HEK293 (cell line): ENCODE data around the gene ADIG.
"Not testable (repeated sequence)": the region's sequence is repeated elsewhere in the genome, so short reads cannot be mapped to it uniquely, and the experiment has no call there.

Experiments
- CTCF ChIA-PET: fragments of 350-600 bp; formaldehyde crosslinking; extraction: SDS; loops from one replicate; lab custom pipeline; 2021; ENCODE audit warnings: antibody characterized with exemption; lab: Yijun Ruan, JAX
- POLR2A ChIA-PET: fragments of 300-600 bp; formaldehyde crosslinking; extraction: SDS; loops from one replicate; lab custom pipeline; 2020; ENCODE audit warnings: antibody characterized with exemption, inconsistent platforms; lab: Yijun Ruan, JAX
- H3K27ac ChIP-seq: fragments of 200-500 bp; sonication (Bioruptor generic); 2 replicates; pipeline ENCODE4 v1.5.1; 2014; ENCODE audit warnings: low read depth, low read length, control low read depth, inconsistent platforms; ENCODE audit errors: extremely low read depth
- H3K36me3 ChIP-seq, 2 experiments: fragments of 200-500 bp in 1 of 2; sonication (Bioruptor generic) in 1 of 2; 1 replicate in 1 of 2; 2 replicates in 1 of 2; pipeline ENCODE4 v1.5.1; 2014 to 2017; ENCODE audit warnings: inconsistent platforms in 2 of 2, low read length in 2 of 2; ENCODE audit not compliant: control insufficient read depth in 2 of 2, insufficient read depth in 1 of 2
- H3K4me1 ChIP-seq: fragments of 200-500 bp; sonication (Bioruptor generic); 2 replicates; pipeline ENCODE4 v1.5.1; 2014; ENCODE audit warnings: mild to moderate bottlenecking, low read length, inconsistent platforms; ENCODE audit not compliant: control insufficient read depth, insufficient read depth
- H3K4me3 ChIP-seq: 2 replicates; pipeline ENCODE4 v1.5.1; 2011; ENCODE audit warnings: low read depth, mild to moderate bottlenecking, control low read depth, low read length, moderate library complexity
- H3K9me3 ChIP-seq: fragments of 200-500 bp; sonication (Bioruptor generic); 2 replicates; pipeline ENCODE4 v1.5.1; 2014; ENCODE audit warnings: low read depth, low read length, inconsistent platforms; ENCODE audit not compliant: control insufficient read depth, insufficient read depth
- EGR2 ChIP-seq: fragments of 450-650 bp; formaldehyde crosslinking; IDR thresholded peaks from 2 replicates; pipeline ENCODE4 v1.5.1; 2016; ENCODE audit warnings: low read depth, missing biosample characterization, missing genetic modification characterization
- GLI2 ChIP-seq: fragments of 450-650 bp; formaldehyde crosslinking; IDR thresholded peaks from 2 replicates; pipeline ENCODE4; 2017; ENCODE audit warnings: missing biosample characterization, missing genetic modification characterization, low read depth, borderline replicate concordance
- GLIS1 ChIP-seq: fragments of 450-650 bp; formaldehyde crosslinking; IDR thresholded peaks from 2 replicates; pipeline ENCODE4 v1.5.1; 2016; ENCODE audit warnings: missing biosample characterization, missing genetic modification characterization
- GLIS2 ChIP-seq: fragments of 450-650 bp; formaldehyde crosslinking; IDR thresholded peaks from 2 replicates; pipeline ENCODE4 v1.5.1; 2016; ENCODE audit warnings: missing biosample characterization, missing genetic modification characterization
- KLF1 ChIP-seq: fragments of 450-650 bp; formaldehyde crosslinking; IDR thresholded peaks from 2 replicates; pipeline ENCODE4 v1.5.1; 2016; ENCODE audit warnings: missing biosample characterization, missing genetic modification characterization
- SCRT2 ChIP-seq: fragments of 450-650 bp; formaldehyde crosslinking; IDR thresholded peaks from 2 replicates; pipeline ENCODE4 v1.5.1; 2016; ENCODE audit warnings: missing biosample characterization, missing genetic modification characterization
- TRIM28 ChIP-seq: IDR thresholded peaks from 2 replicates; pipeline ENCODE4 v1.6.1; 2011; ENCODE audit warnings: low read length, control low read depth, borderline replicate concordance
- ZNF16 ChIP-seq: fragments of 450-650 bp; formaldehyde crosslinking; IDR thresholded peaks from 2 replicates; pipeline ENCODE4 v1.5.1; 2016; ENCODE audit warnings: low read depth, missing biosample characterization, missing genetic modification characterization
- ZNF184 ChIP-seq: fragments of 450-650 bp; IDR thresholded peaks from 2 replicates; pipeline ENCODE4 v1.5.1; 2018; ENCODE audit warnings: missing biosample characterization, mild to moderate bottlenecking, missing genetic modification characterization
- ZNF2 ChIP-seq: fragments of 450-650 bp; formaldehyde crosslinking; IDR thresholded peaks from 2 replicates; pipeline ENCODE4 v1.5.1; 2016; ENCODE audit warnings: missing biosample characterization, missing genetic modification characterization
- ZNF248 ChIP-seq: fragments of 450-650 bp; formaldehyde crosslinking; IDR thresholded peaks from 2 replicates; pipeline ENCODE4 v1.5.1; 2017; ENCODE audit warnings: missing biosample characterization, missing genetic modification characterization
- ZNF266 ChIP-seq: fragments of 450-650 bp; formaldehyde crosslinking; IDR thresholded peaks from 2 replicates; pipeline ENCODE4 v1.5.1; 2016; ENCODE audit warnings: missing biosample characterization, missing genetic modification characterization, low read depth
- ZNF311 ChIP-seq: fragments of 450-650 bp; formaldehyde crosslinking; IDR thresholded peaks from 2 replicates; pipeline ENCODE4 v1.5.1; 2017; ENCODE audit warnings: missing biosample characterization, missing genetic modification characterization, borderline replicate concordance
- ZNF585B ChIP-seq: fragments of 450-650 bp; formaldehyde crosslinking; IDR thresholded peaks from 2 replicates; pipeline ENCODE4 v1.5.1; 2016; ENCODE audit warnings: missing biosample characterization, missing genetic modification characterization
- ZNF670 ChIP-seq: fragments of 450-650 bp; formaldehyde crosslinking; IDR thresholded peaks from 2 replicates; pipeline ENCODE4 v1.5.1; 2016; ENCODE audit warnings: missing biosample characterization, missing genetic modification characterization, low read depth
- ZNF768 ChIP-seq: fragments of 450-650 bp; formaldehyde crosslinking; IDR thresholded peaks from 2 replicates; pipeline ENCODE4 v1.5.1; 2018; ENCODE audit warnings: missing biosample characterization, mild to moderate bottlenecking, missing genetic modification characterization
- ZNF830 ChIP-seq: fragments of 450-650 bp; IDR thresholded peaks from 2 replicates; pipeline ENCODE4 v1.5.0; 2018; ENCODE audit warnings: missing biosample characterization, missing genetic modification characterization, low read depth, mild to moderate bottlenecking, moderate library complexity
- TF ChIP-seq, protein P1 (sequence below): fragments of 450-650 bp; formaldehyde crosslinking; IDR thresholded peaks from 2 replicates; pipeline ENCODE4 v1.5.1; 2016; ENCODE audit warnings: missing biosample characterization, missing genetic modification characterization
- TF ChIP-seq, protein P2 (sequence below): fragments of 450-650 bp; formaldehyde crosslinking; IDR thresholded peaks from 2 replicates; pipeline ENCODE4 v1.5.1; 2017; ENCODE audit warnings: missing biosample characterization, missing genetic modification characterization
- TF ChIP-seq, protein P3 (sequence below): fragments of 450-650 bp; formaldehyde crosslinking; IDR thresholded peaks from 2 replicates; pipeline ENCODE4 v1.5.1; 2016; ENCODE audit warnings: missing biosample characterization, missing genetic modification characterization
- TF ChIP-seq, protein P4 (sequence below): fragments of 450-650 bp; formaldehyde crosslinking; IDR thresholded peaks from 2 replicates; pipeline ENCODE4 v1.5.1; 2016; ENCODE audit warnings: missing biosample characterization, missing genetic modification characterization

Gene ADIG

DNA sequence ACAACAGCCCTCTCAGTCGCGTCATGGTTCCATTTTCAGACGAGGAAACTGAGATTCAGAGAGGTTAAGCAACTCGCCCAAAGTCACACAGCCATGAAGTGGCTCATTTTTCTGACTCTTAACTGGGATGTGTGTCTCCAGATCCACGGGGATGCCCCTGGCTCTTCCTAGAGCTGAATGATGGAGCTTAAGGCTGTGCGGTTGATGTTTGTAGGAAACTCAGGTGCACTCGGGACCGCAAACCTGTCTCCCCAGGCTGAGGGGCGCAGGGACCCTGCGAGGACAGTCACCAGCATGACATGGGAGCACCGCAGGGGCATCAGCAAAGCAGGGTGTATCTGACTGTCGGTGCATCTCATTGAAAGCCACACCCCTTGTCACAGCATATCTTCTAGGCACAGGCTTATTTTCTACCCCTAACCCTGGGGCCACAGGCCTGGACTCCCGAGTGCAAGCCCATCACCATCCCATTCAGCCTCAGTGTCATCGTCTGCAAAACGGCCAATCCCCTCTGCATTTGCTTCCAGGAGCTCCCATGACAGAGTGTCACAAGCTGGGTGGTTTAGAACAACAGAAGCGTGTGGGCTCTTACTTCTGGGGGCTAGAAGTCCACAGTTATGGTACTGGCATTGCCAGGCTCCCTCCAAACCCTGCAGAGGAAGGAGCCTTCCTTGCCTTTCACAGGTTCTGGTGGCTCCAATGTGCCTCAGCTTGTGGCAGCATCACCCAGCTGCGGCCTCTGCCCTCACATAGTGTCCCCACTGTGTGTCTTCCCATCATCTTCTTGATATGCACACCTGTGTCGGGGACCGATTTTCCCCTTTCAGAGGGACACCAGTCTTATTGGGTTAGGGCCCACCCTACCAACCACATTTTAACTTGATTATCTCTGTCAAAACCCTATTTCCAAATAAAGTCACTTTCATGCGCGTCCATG is 10.7 kb downstream of the ADIG start (continued):
- no peak for TF ChIP-seq ZNF585B
- no peak for TF ChIP-seq ZNF248 (tag by site-specific recombination)
- TF ChIP-seq ZNF2 (tag by site-specific recombination), result no peak
- no peak for TF ChIP-seq GLI2 (tag by site-specific recombination)
- TF ChIP-seq ZNF266 (tag by site-specific recombination), result no peak
- no peak for TF ChIP-seq ZNF16
- TF ChIP-seq TRIM28, result no peak
- TF ChIP-seq, protein P1, sequence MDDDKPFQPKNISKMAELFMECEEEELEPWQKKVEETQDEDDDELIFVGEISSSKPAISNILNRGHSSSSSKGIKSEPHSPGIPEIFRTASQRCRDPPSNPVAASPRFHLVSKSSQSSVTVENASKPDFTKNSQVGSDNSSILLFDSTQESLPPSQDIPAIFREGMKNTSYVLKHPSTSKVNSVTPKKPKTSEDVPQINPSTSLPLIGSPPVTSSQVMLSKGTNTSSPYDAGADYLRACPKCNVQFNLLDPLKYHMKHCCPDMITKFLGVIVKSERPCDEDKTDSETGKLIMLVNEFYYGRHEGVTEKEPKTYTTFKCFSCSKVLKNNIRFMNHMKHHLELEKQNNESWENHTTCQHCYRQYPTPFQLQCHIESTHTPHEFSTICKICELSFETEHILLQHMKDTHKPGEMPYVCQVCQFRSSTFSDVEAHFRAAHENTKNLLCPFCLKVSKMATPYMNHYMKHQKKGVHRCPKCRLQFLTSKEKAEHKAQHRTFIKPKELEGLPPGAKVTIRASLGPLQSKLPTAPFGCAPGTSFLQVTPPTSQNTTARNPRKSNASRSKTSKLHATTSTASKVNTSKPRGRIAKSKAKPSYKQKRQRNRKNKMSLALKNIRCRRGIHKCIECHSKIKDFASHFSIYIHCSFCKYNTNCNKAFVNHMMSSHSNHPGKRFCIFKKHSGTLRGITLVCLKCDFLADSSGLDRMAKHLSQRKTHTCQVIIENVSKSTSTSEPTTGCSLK (tag by site-specific recombination), result no peak
- no peak for TF ChIP-seq ZNF184 (tag by site-specific recombination)

DNA sequence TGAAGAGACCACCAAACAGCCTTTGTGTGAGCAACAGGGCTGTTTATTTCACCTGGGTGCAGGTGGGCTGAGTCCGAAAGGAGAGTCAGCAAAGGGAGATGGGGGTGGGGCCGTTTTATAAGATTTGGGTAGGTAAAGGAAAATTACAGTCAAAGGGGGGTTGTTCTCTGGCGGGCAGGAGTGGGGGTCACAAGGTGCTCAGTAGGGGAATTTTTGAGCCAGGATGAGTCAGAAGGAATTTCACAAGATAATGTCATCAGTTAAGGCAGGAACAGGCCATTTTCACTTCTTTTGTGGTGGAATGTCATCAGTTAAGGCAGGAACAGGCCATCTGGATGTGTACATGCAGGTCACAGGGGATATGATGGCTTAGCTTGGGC is 11.4 kb downstream of the ADIG start:
- POLR2A ChIA-PET, H3K27ac ChIP-seq, CTCF ChIA-PET, H3K4me1 ChIP-seq, H3K9me3 ChIP-seq, H3K36me3 ChIP-seq, H3K4me3 ChIP-seq: not testable (repeated sequence)

DNA sequence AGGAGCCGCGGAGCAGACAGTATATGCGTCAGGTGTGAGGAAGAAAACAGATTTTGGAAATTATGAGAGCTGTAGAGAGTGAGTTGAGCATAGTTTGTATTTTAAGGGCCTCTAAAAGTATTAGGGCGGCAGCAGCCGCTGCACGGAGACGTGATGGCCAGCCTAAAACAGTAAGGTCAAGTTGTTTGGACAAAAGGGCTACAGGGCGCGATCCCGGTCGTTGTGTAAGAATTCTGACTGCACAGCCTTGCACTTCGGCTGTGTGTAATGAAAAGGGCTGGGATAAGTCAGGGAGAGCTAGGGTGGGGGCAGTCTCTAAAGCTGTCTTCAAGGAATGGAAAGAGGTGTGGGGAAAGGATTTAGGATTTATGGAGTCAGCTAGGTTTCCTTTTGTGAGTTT is 13.3 kb downstream of the ADIG start:
- H3K4me3 ChIP-seq, H3K9me3 ChIP-seq, POLR2A ChIA-PET, H3K4me1 ChIP-seq, H3K27ac ChIP-seq, CTCF ChIA-PET, H3K36me3 ChIP-seq: not testable (repeated sequence)

DNA sequence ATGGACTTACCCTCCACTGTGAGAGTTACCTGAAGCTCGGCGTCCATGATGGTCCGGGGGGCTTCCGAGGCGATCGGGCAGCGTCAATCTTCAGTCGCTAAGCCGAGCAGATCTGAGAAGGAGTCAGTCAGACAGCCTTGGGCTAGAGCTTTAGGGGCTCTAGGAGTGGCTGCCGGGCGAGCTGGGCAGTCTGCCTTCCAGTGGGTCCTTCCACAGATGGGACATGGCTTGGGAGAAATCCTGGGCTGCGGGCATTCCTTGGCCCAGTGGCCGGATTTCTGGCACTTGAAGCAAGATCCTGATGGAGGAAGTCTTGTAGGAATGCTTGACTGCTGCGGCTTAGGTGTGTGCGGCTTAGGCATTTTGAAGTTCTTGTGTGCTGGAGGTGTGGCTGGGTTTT is 14.9 kb downstream of the ADIG start:
- H3K27ac ChIP-seq, H3K4me3 ChIP-seq, H3K36me3 ChIP-seq, POLR2A ChIA-PET, CTCF ChIA-PET, H3K9me3 ChIP-seq, H3K4me1 ChIP-seq: not testable (repeated sequence)

DNA sequence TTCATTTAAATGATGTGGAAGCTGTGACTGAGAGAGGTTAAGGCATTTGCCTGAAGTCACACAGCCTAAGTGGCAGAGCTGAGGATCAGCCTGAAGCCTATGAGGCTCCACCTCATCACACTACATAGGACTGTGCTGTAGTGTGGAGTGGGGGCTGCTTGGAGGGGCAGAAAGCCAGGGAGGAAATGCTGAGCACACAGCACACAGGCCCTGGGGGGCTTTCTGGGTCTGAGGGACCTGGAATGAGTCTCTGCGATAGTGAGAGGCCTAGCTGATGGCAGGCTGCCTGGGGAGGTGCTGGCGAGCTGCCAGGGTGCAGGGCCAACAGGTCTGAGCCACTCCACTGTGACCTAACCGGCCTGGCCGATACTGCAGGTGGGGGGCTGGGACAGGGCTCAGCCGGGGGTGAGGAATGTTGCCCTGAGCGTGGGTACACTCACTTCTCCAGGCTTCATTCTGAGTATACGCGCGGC is 18.4 kb downstream of the ADIG start:
- Histone ChIP-seq H3K4me3 (no peak overlapping the region), H3K36me3 (no peaks in the 10 kb centered on the region), H3K27ac (no peak overlapping the region), H3K9me3 (no peaks in the 10 kb centered on the region), H3K4me1 (no peaks in the 10 kb centered on the region; the same call in 1 of the 2 replicates)
- CTCF ChIA-PET, result interaction anchor here (0.6 to 1.0 kb wide), 3 partner anchors 34 to 183 kb away, joined by 3 to 5 read pairs (median 3); no protein-coding TSS in a partner anchor
- POLR2A ChIA-PET, result interaction anchor here (0.6 to 1.1 kb wide), 2 partner anchors 66 to 153 kb away, joined by 3 read pairs; no protein-coding TSS in a partner anchor
- TF ChIP-seq, protein P2, sequence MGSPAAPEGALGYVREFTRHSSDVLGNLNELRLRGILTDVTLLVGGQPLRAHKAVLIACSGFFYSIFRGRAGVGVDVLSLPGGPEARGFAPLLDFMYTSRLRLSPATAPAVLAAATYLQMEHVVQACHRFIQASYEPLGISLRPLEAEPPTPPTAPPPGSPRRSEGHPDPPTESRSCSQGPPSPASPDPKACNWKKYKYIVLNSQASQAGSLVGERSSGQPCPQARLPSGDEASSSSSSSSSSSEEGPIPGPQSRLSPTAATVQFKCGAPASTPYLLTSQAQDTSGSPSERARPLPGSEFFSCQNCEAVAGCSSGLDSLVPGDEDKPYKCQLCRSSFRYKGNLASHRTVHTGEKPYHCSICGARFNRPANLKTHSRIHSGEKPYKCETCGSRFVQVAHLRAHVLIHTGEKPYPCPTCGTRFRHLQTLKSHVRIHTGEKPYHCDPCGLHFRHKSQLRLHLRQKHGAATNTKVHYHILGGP (tag by site-specific recombination), result no peak
- TF ChIP-seq ZNF830 (tag by site-specific recombination) (no peak), ZNF670 (no peak), EGR2 (no peak), KLF1 (tag by site-specific recombination) (no peak), ZNF311 (no peak), GLIS2 (0 out of 2 replicates have a peak, but pooled peaks have one; percentile 27), SCRT2 (peak; percentile 92), GLIS1 (tag by site-specific recombination) (peak; percentile 86), ZNF768 (tag by site-specific recombination) (no peak)
- TF ChIP-seq, protein P3, sequence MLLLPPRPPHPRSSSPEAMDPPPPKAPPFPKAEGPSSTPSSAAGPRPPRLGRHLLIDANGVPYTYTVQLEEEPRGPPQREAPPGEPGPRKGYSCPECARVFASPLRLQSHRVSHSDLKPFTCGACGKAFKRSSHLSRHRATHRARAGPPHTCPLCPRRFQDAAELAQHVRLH (tag by site-specific recombination), result no peak
- TF ChIP-seq, protein P4, sequence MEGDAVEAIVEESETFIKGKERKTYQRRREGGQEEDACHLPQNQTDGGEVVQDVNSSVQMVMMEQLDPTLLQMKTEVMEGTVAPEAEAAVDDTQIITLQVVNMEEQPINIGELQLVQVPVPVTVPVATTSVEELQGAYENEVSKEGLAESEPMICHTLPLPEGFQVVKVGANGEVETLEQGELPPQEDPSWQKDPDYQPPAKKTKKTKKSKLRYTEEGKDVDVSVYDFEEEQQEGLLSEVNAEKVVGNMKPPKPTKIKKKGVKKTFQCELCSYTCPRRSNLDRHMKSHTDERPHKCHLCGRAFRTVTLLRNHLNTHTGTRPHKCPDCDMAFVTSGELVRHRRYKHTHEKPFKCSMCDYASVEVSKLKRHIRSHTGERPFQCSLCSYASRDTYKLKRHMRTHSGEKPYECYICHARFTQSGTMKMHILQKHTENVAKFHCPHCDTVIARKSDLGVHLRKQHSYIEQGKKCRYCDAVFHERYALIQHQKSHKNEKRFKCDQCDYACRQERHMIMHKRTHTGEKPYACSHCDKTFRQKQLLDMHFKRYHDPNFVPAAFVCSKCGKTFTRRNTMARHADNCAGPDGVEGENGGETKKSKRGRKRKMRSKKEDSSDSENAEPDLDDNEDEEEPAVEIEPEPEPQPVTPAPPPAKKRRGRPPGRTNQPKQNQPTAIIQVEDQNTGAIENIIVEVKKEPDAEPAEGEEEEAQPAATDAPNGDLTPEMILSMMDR (tag by site-specific recombination), result no peak
